Fibroblast of pulmonary artery (primary cell): ENCODE results near the gene TNN.

Source experiments
- DNase-seq: peaks from one replicate; pipeline ENCODE4 v3.0.0-alpha.2; 2010; ENCODE audit warnings: low read depth
- H3K4me3 ChIP-seq: replicated peaks from 2 replicates; pipeline ENCODE4 v1.5.1; 2011; ENCODE audit warnings: low read depth, mild to moderate bottlenecking, control low read depth, low read length, moderate library complexity
- TF ChIP-seq, protein P1 (sequence below): IDR thresholded peaks from 2 replicates; pipeline ENCODE4 v1.5.1; 2011; ENCODE audit warnings: mild to moderate bottlenecking, control low read depth, low read length, inconsistent platforms; ENCODE audit errors: missing control alignments

Gene TNN

DNA sequence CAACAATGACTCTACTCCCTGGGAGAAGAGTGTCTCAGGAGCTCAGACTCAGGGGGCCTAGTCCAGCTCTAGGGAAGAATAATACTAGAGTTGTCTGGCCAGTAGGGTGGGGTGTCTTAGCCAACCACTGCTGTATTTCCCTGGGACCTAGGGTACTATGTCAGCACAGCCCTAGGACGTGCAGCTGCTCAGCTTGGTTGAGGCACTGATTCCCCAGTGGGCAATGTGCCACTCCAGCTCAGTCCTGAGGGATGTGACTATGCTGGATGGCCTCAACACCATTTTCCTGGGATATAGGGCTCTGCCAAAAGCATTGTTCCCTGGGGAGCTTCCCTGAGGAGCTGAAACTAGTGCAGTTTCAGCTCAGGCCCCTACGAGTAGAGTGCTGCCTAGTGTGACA, 47.4 kb downstream of the TNN start:
- TF ChIP-seq, protein P1, sequence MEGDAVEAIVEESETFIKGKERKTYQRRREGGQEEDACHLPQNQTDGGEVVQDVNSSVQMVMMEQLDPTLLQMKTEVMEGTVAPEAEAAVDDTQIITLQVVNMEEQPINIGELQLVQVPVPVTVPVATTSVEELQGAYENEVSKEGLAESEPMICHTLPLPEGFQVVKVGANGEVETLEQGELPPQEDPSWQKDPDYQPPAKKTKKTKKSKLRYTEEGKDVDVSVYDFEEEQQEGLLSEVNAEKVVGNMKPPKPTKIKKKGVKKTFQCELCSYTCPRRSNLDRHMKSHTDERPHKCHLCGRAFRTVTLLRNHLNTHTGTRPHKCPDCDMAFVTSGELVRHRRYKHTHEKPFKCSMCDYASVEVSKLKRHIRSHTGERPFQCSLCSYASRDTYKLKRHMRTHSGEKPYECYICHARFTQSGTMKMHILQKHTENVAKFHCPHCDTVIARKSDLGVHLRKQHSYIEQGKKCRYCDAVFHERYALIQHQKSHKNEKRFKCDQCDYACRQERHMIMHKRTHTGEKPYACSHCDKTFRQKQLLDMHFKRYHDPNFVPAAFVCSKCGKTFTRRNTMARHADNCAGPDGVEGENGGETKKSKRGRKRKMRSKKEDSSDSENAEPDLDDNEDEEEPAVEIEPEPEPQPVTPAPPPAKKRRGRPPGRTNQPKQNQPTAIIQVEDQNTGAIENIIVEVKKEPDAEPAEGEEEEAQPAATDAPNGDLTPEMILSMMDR, result no peak
- no peak overlapping the region for H3K4me3 ChIP-seq
- DNase-seq, result no peak

DNA sequence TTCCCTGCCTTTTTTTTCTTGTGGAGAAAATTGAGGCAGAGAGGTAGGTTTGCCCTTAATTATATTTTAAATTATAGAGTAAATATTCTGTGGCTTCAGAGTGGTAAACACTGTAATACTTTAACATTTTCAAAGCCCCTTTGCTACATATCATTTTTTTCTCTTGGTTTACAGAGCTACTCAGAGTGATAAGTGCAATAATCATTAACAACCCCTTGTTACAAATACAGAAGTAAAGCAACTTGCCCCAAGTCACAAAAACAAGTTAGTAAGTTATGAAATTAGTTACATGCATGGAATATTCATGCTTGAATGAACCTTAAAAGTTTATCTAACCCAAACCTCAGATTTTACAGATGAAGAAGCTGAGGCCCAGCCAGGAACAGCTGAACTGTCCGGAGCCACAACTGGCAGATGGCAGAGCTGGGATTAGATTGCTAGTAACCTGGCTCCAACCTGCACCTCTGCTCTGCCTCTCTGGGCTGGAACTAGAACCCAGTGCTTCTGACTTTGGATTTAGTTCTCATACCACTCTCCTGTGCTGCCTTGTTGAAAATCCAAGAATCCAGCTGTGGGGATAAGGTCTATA, 48.7 kb downstream of the TNN start:
- no peak overlapping the region for H3K4me3 ChIP-seq
- TF ChIP-seq, protein P1, result no peak
- DNase-seq, result no peak

DNA sequence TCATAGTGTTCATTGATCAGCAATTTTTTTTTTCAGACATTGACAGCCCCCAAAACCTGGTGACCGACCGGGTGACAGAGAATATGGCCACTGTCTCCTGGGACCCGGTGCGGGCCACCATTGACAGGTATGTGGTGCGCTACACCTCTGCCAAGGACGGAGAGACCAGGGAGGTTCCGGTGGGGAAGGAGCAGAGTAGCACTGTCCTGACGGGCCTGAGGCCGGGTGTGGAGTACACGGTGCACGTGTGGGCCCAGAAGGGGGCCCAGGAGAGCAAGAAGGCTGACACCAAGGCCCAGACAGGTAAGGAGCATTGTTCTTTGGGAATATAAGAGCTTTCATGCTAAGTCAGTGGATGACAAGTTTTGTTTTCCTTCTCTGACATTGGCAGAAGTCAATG, 49.3 kb downstream of the TNN start:
- no peak for DNase-seq
- H3K4me3 ChIP-seq, result no peak overlapping the region
- TF ChIP-seq, protein P1, result no peak

DNA sequence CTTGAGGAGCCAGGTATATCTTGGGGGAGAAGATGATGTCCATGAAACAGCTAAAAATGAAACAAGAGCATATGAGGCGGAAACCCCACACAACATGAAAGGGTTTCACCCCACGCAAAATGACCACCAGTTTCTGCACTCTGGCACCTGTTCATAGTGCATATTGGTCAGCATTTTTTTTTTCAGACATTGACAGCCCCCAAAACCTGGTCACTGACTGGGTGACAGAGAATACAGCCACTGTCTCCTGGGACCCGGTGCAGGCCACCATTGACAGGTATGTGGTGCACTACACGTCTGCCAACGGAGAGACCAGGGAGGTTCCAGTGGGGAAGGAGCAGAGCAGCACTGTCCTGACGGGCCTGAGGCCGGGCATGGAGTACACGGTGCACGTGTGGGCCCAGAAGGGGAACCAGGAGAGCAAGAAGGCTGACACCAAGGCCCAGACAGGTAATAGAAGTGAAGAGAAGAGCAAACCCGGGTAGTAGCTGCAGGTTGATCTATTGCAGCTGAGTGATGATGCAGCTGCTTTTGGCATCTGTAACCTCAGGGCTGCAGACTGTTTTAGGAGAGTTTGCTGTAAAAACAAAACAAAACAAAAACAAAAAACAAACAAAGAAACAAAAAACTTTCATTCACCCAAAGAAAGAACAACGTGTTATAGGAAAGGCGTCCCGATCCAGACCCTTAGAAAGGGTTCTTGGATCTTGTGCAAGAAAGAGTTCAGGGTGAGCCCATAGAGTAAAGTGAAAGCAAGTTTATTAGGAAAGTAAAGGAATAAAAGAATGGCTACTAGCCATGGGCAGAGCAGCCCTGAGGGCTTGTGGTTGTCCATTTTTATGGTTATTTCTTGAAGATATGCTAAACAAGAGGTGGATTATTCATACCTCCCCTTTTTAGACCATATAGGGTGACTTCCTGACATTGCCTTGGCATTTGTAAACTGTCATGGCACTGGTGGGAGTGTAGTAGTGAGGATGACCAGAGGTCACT, 51.0 kb downstream of the TNN start:
- DNase-seq, result no peak
- TF ChIP-seq, protein P1, result no peak
- no peak overlapping the region for H3K4me3 ChIP-seq

DNA sequence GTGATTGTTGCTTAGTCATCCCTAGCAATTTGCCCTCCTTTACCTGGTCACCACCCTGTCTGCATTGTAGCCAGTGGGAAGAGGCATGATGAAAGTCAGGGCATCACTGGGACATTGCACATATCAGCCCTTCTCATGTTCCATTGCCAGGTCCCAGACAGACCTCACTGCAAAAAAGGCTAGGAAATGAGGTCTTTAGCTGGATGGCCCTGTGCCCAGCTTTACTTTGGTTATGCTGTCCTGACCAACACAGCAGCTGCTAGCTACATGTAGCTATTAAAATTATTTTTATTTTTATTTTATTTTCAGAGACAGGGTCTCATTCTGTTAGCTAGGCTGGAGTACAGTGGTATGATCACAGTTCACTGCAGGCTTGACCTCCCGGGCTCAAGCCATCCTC, 52.9 kb downstream of the TNN start:
- no peak for DNase-seq
- TF ChIP-seq, protein P1, result no peak
- H3K4me3 ChIP-seq, result no peak overlapping the region

DNA sequence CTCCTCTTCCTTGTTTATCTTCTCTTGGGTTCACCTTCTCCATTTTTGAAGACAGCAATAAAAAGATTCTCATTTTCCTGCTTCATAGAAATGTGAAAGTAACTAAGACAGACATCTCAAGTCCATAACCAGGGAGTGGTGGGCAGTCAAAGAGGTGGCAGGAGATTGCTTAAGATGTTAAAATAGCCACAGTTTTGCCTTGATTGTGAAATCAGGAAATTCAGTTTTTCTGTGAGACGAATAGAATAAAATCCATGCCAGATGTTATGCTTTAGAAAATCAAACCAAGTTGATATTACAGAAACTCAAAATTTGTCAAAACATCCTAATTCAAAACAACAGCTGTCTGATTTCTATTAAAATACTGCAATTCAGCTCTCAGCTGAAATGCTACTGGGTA, 57.2 kb downstream of the TNN start:
- DNase-seq, result peak; percentile 41
- TF ChIP-seq, protein P1, result no peak
- no peak overlapping the region for H3K4me3 ChIP-seq
